Psoas muscle (tissue), 8 donors: Measurements from ENCODE around the gene PRR15. TPM values are rescaled to one million over a fixed set of nuclear protein-coding genes. Genes with fewer than 3 reads are reported as not detected.

Source experiments
- ATAC-seq, 4 donors: fragments of 200-7000 bp; cut with Tn5 transposase; one replicate each; pipeline ENCODE4 v1.9.1; 2020; ENCODE audit warnings: moderate library complexity in 3 of 4, mild to moderate bottlenecking in 2 of 4
- DNase-seq, 2 donors: peaks; one replicate each; pipeline ENCODE4 v3.0.0-alpha.2; 2020
- H3K27ac ChIP-seq: fragments of 200-600 bp; one replicate; pipeline ENCODE4 v1.8.0; 2022
- H3K27me3 ChIP-seq, 3 donors: fragments of 200-600 bp in 1 of 3; one replicate each; pipeline versions ENCODE4 v1.6.1 to v1.8.0; 2013 to 2022; ENCODE audit warnings: low read length in 2 of 3, mild to moderate bottlenecking in 2 of 3, moderate library complexity in 1 of 3; ENCODE audit not compliant: insufficient read depth in 3 of 3
- H3K36me3 ChIP-seq, 2 donors: fragments of 200-600 bp in 1 of 2; one replicate each; pipeline versions ENCODE4 v1.6.1 to v1.8.0; 2013 to 2022; ENCODE audit warnings: low read depth in 1 of 2, mild to moderate bottlenecking in 1 of 2, moderate library complexity in 1 of 2; ENCODE audit not compliant: insufficient read depth in 1 of 2
- H3K4me1 ChIP-seq: fragments of 200-600 bp; one replicate; pipeline ENCODE4 v1.8.0; 2022
- H3K4me3 ChIP-seq: fragments of 200-600 bp; one replicate; pipeline ENCODE4 v1.8.0; 2022; ENCODE audit warnings: mild to moderate bottlenecking
- H3K9me3 ChIP-seq: fragments of 200-600 bp; one replicate; pipeline ENCODE4 v1.8.0; 2022
- CTCF ChIP-seq: fragments of 200-600 bp; IDR thresholded peaks from one replicate; pipeline ENCODE4 v1.8.0; 2022; ENCODE audit warnings: antibody characterized with exemption
- WGBS, 3 donors: extraction: QIAGEN DNeasy Blood & Tissue Kit; methylation state at CpG; one replicate each; pipeline versions ENCODE4 v1.1.6 to v1.1.7; 2013; 5-methylcytosine and 5-hydroxymethylcytosine counted together
- intact Hi-C, 2 donors: fragments of 100-400 bp; cut with DNase I; formaldehyde crosslinking; loops; one replicate each; pipeline versions ENCODE4 v1.11.0 to v1.14.2; 2022
- polyA plus RNA-seq, 3 donors: library from polyadenylated mRNA; stranded (reverse); fragments of 200-250 nt; gene quantifications; one replicate each; pipeline ENCODE4 v1.2.3, GENCODE V29; 2013
- total RNA-seq, 4 donors: library from RNA; stranded (reverse); fragmentation: NEBNext Ultra II Directional in 2 of 4; extraction: Animal tissue kit (Norgen Biotek cat#: 25700) in 2 of 4; gene quantifications; one replicate each; pipeline versions ENCODE4 v1.2.1 to v1.2.4, GENCODE V29; 2021 to 2023
- donor health status: healthy with polysubstance abuse.
- donor health status: DM: no; HTN: no; CAD: no; lungs with moderate emphysema.
- donor health status: Bipolar disorder and iron deficiency.
- donor health status: healthy.
- donor health status: DM: yes; HTN: yes; CAD: no.
- donor health status: DM: no; HTN: no; CAD: no.
- donor health status: DM: no; HTN: no; CAD: no.
- donor health status: DM: yes; HTN: yes; CAD: no.

The PRR15 gene
- total and polyA plus RNA-seq, 7 donors, result 0.05 to 0.32 (median 0.10) TPM; not detected in 3

GRCh38 chr7:29557954-29558353 lies 5.7 kb upstream of the PRR15 start:
- H3K9me3 ChIP-seq, result no peaks in the 10 kb centered on the region
- no peak for TF ChIP-seq CTCF
- no peaks in the 10 kb centered on the region for H3K36me3 ChIP-seq
- DNase-seq, result no peak
- H3K27ac ChIP-seq, result no peak overlapping the region
- no peak overlapping the region for H3K4me3 ChIP-seq
- intact Hi-C loops, result no loop called here
- ATAC-seq, result no peak
- peaks cover 0 to 50% (median 12%) of the 10 kb centered on the region in 3 donors for H3K27me3 ChIP-seq
- H3K4me1 ChIP-seq, result no peaks in the 10 kb centered on the region
- 43 to 52% (median 45%) methylated on average over 3 of the region's 3 CpGs for WGBS, 3 donors

DNA sequence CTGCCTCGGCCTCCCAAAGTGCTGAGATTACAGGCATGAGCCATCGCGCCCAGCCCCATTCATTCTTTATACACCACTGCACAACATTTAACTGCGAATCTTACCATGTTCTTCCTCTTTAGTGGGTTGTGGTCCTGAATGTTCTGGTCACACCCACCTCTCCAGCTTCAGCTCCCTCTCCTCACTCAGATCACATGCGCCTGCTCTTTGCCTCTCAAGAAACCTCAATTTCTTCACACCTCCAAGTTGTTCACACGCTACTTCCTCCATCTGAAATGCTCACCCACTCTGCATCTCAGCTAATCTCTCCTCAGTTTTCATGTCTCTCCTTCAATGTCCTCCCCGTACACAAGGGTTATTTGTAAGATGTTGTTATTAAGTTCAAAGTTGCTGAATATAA lies 2.4 kb upstream of the PRR15 start:
- intact Hi-C loops, result no loop called here
- DNase-seq (no peak), ATAC-seq (no peak)
- Histone ChIP-seq H3K4me3 (no peak overlapping the region), H3K27me3 (peaks cover 0 to 84% (median 28%) of the 10 kb centered on the region in 3 donors), H3K27ac (no peak overlapping the region), H3K9me3 (no peaks in the 10 kb centered on the region), H3K4me1 (peaks cover 26% of the 10 kb centered on the region), H3K36me3 (no peaks in the 10 kb centered on the region)
- TF ChIP-seq CTCF, result no peak
- WGBS, 3 donors, result 83 to 89% (median 85%) methylated on average over 7 of the region's 7 CpGs

DNA sequence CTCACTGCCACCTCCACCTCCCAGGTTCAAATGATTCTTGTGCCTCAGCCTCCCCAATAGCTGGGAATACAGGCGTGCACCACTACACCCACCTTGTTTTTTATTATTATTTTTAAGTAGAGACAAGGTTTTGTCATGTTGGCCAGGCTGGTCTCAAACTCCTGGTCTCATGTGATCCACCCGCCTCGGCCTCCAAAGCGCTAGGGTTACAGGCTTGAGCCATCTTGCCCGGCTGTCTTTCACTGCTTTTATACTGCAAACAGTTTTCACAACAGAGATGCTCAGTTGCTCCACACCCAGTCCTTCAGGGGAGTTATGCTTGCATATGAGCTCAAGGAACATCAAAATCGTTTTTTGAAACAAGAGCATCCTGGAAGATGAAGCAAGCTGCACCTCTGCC lies 1.3 kb upstream of the PRR15 start:
- H3K27me3 ChIP-seq, result peaks cover 0 to 94% (median 28%) of the 10 kb centered on the region in 3 donors
- peaks cover 26% of the 10 kb centered on the region for H3K4me1 ChIP-seq
- H3K27ac ChIP-seq, result no peak overlapping the region
- no peak for TF ChIP-seq CTCF
- WGBS, 3 donors, result 75 to 80% (median 78%) methylated on average over 6 of the region's 6 CpGs
- ATAC-seq (no peak), DNase-seq (no peak)
- intact Hi-C loops, result no loop called here
- H3K4me3 ChIP-seq, result no peak overlapping the region
- H3K9me3 ChIP-seq, result no peaks in the 10 kb centered on the region
- no peaks in the 10 kb centered on the region for H3K36me3 ChIP-seq

GRCh38 chr7:29564496-29565223 lies 1.0 kb downstream of the PRR15 start:
- peaks cover 3 to 87% (median 28%) of the 10 kb centered on the region in 3 donors for H3K27me3 ChIP-seq
- peak; percentile 18 to 80 (median 44) for ATAC-seq

More at GRCh38 chr7:29564496-29565223, 1.0 kb downstream of the PRR15 start:
- peak; percentile 53 to 67 for DNase-seq
- Histone ChIP-seq H3K9me3 (no peaks in the 10 kb centered on the region), H3K36me3 (no peaks in the 10 kb centered on the region), H3K4me1 (peaks cover 26% of the 10 kb centered on the region), H3K27ac (no peak overlapping the region), H3K4me3 (peak overlapping the region; percentile 71)
- WGBS, 3 donors, result 0 to 1% (median 1%) methylated on average over 48 of the region's 48 CpGs
- intact Hi-C loops, result no loop called here
- TF ChIP-seq CTCF, result no peak
